ENCODE measurements around the gene TCEAL9. TPM values are rescaled to one million over a fixed set of nuclear protein-coding genes. Genes with fewer than 3 reads are reported as not detected.

Gene TCEAL9
- 152 and 169 TPM in 2 replicates for total RNA-seq

GRCh38 chrX:103356130-103356798 lies at the start of gene TCEAL9:
TSS of gene TCEAL9 (plus strand) at chrX:103356506. CDS start at chrX:103357685, 1,179 bp downstream.

GRCh38 chrX:103310555-103311398 lies 45.5 kb upstream of the TCEAL9 start, which contains the start of gene BEX2:
TSS of gene BEX2 (minus strand) at chrX:103310990. CDS start at chrX:103309976, 1,014 bp downstream.

GRCh38 chrX:103329991-103330390 lies 26.3 kb upstream of the TCEAL9 start, which contains the start of gene TCEAL7:
TSS of gene TCEAL7 (plus strand) at chrX:103330239. CDS start at chrX:103331404, 1,165 bp downstream.

GRCh38 chrX:103376118-103376978 lies 20.0 kb downstream of the TCEAL9 start, which contains the start of gene BEX3:
TSS of gene BEX3 (plus strand) at chrX:103376538. CDS start at chrX:103377522, 984 bp downstream.

Other genes with a start within 250 kb of the TCEAL9 start
- 15.6 and 29.9 TPM in 2 replicates for gene BEX4, start 141.4 kb upstream of the TCEAL9 start, total RNA-seq
- gene TCEAL8, start 101.4 kb upstream of the TCEAL9 start, total RNA-seq: 119 and 133 TPM in 2 replicates
- not detected in 2 replicates for gene TCEAL5, start 79.8 kb upstream of the TCEAL9 start, total RNA-seq
- 0.83 and 1.3 TPM in 2 replicates for gene BEX2, start 45.5 kb upstream of the TCEAL9 start, total RNA-seq
- gene TCEAL7, start 26.3 kb upstream of the TCEAL9 start, total RNA-seq: 26.3 and 37.3 TPM in 2 replicates
- 462 and 464 TPM in 2 replicates for gene BEX3, start 20.0 kb downstream of the TCEAL9 start, total RNA-seq
- gene RAB40A, start 163.0 kb downstream of the TCEAL9 start, total RNA-seq: under 0.01 and 0.09 TPM in 2 replicates
- 43.1 and 53.1 TPM in 2 replicates for gene TCEAL4, start 229.0 kb downstream of the TCEAL9 start, total RNA-seq

All from smooth muscle cell of bladder (primary cell).